HepG2 (cell line): Measurements from ENCODE around the gene CLDN16. TPM values are rescaled to one million over a fixed set of nuclear protein-coding genes. Genes with fewer than 3 reads are reported as not detected.

Experiments used
- ATAC-seq: fragments of 200-7000 bp; cut with Tn5 transposase; 3 replicates; pipeline ENCODE4 v1.9.1; 2020; ENCODE audit warnings: mild to moderate bottlenecking, moderate library complexity
- BruUV-seq: library from RNA; stranded (reverse); fragments of 400-500 nt; replicated peaks from 2 replicates; lab custom pipeline; 2021; lab: Mats Ljungman, UMichigan
- CTCF ChIA-PET: fragments of 300-600 bp; formaldehyde crosslinking; extraction: SDS; loops from one replicate; lab custom pipeline; 2021; ENCODE audit warnings: low total read pairs, inconsistent platforms, low intra/inter-chr PET ratio; lab: Yijun Ruan, JAX
- POLR2A ChIA-PET: fragments of 350-600 bp; sonication (Branson Sonifier 250); formaldehyde crosslinking; loops from one replicate; lab custom pipeline; 2020; ENCODE audit warnings: antibody characterized with exemption, inconsistent platforms; lab: Yijun Ruan, JAX
- DNase-seq: peaks from one replicate; pipeline ENCODE4 v3.0.0-alpha.2; 2015; ENCODE audit warnings: low spot score
- FAIRE-seq: peaks from 3 replicates; lab custom pipeline; 2011; peaks lifted over from hg19 to GRCh38; lab: Jason Lieb, UNC
- H2AFZ ChIP-seq: one replicate; pipeline ENCODE4 v1.6.1; 2011; ENCODE audit warnings: low read length, inconsistent platforms
- H3K27ac ChIP-seq: fragments of 300-600 bp; 3 replicates; pipeline ENCODE4 v1.8.0; 2011; ENCODE audit warnings: mixed run types, mild to moderate bottlenecking, mixed read lengths, low read length, inconsistent platforms; ENCODE audit not compliant: insufficient read depth; ENCODE audit errors: extremely low read length
- H3K27me3 ChIP-seq, 2 experiments: fragments of 200-600 bp in 1 of 2; 2 replicates in 1 of 2; 3 replicates in 1 of 2; pipeline versions ENCODE4 v1.6.0 to v1.8.0; 2011; ENCODE audit warnings: low read length in 2 of 2, mild to moderate bottlenecking in 2 of 2, moderate library complexity in 2 of 2, inconsistent platforms in 1 of 2; ENCODE audit not compliant: insufficient read depth in 2 of 2, control insufficient read depth in 1 of 2
- H3K36me3 ChIP-seq, 2 experiments: fragments of 200-600 bp in 1 of 2; replicated peaks in 1 of 2; 2 replicates in 1 of 2; 3 replicates in 1 of 2; pipeline versions ENCODE4 v1.5.1 to v1.8.0; 2011; ENCODE audit warnings: low read length in 2 of 2, inconsistent platforms in 1 of 2; ENCODE audit not compliant: insufficient read depth in 2 of 2, control insufficient read depth in 1 of 2
- H3K4me1 ChIP-seq: 2 replicates; pipeline ENCODE4 v1.5.1; 2012; ENCODE audit warnings: low read length, inconsistent platforms; ENCODE audit not compliant: insufficient read depth
- H3K4me2 ChIP-seq: 2 replicates; pipeline ENCODE4 v1.6.0; 2011; ENCODE audit warnings: low read depth, low read length, inconsistent platforms
- H3K4me3 ChIP-seq, 3 experiments: fragments of 200-600 bp in 1 of 3; sonication (generic), shearing (Covaris generic) in 1 of 3; replicated peaks in 1 of 3; 2 replicates each; pipeline ENCODE4 v1.5.1; 2011 to 2016; ENCODE audit warnings: low read length in 3 of 3, inconsistent platforms in 2 of 3, low read depth in 2 of 3, mild to moderate bottlenecking in 2 of 3, control low read depth in 1 of 3, mixed read lengths in 1 of 3; ENCODE audit not compliant: insufficient read depth in 1 of 3
- H3K79me2 ChIP-seq: one replicate; pipeline ENCODE4 v1.6.1; 2011; ENCODE audit warnings: low read length, inconsistent platforms; ENCODE audit not compliant: insufficient read depth
- H3K9ac ChIP-seq: 2 replicates; pipeline ENCODE4 v1.6.0; 2011; ENCODE audit warnings: mild to moderate bottlenecking, low read depth, low read length, inconsistent platforms; ENCODE audit not compliant: insufficient read depth
- H3K9me3 ChIP-seq: 2 replicates; pipeline ENCODE4 v1.5.1; 2012; ENCODE audit warnings: mild to moderate bottlenecking, low read length
- H4K20me1 ChIP-seq: 2 replicates; pipeline ENCODE4 v1.6.0; 2011; ENCODE audit warnings: inconsistent platforms, mild to moderate bottlenecking, low read length, moderate library complexity; ENCODE audit not compliant: insufficient read depth
- ARID5B ChIP-seq: IDR thresholded peaks from 2 replicates; pipeline ENCODE4 v1.4.0; 2020; ENCODE audit warnings: mild to moderate bottlenecking, missing genetic modification reagents
- GATA4 ChIP-seq: sonication (generic); IDR thresholded peaks from 2 replicates; pipeline ENCODE4 v1.6.1; 2016; ENCODE audit warnings: antibody characterized with exemption, low read depth, borderline replicate concordance
- GATAD1 ChIP-seq: IDR thresholded peaks from 2 replicates; pipeline ENCODE4 v1.6.1; 2016; ENCODE audit warnings: missing genetic modification reagents, missing compliant biosample characterization
- MAFK ChIP-seq, 2 experiments: IDR thresholded peaks in 1 of 2; conservative IDR thresholded peaks in 1 of 2; 2 replicates each; pipeline ENCODE4 v1.6.1; 2011; ENCODE audit warnings: improper control_type of control experiment in 2 of 2, low read length in 2 of 2
- MXI1 ChIP-seq: IDR thresholded peaks from 3 replicates; pipeline ENCODE4 v1.6.1; 2012; ENCODE audit warnings: low read depth, low read length, inconsistent platforms, borderline replicate concordance
- PPARG ChIP-seq: conservative IDR thresholded peaks from 2 replicates; pipeline ENCODE4 v1.6.1; 2016; ENCODE audit warnings: missing biosample characterization, missing genetic modification reagents
- RORA ChIP-seq: sonication (generic); formaldehyde crosslinking; IDR thresholded peaks from 2 replicates; pipeline ENCODE4 v1.5.0; 2020; ENCODE audit warnings: mild to moderate bottlenecking, missing genetic modification reagents, moderate library complexity
- SOX13 ChIP-seq, 3 experiments: fragments of 450-650 bp in 1 of 3; sonication (generic) in 1 of 3; formaldehyde crosslinking in 1 of 3; IDR thresholded peaks in 2 of 3; conservative IDR thresholded peaks in 1 of 3; 2 replicates each; pipeline versions ENCODE4 v1.5.0 to v1.6.1; 2016 to 2020; ENCODE audit warnings: antibody characterized with exemption in 1 of 3, mild to moderate bottlenecking in 1 of 3, missing compliant biosample characterization in 1 of 3, missing genetic modification reagents in 1 of 3, moderate library complexity in 1 of 3
- SOX5 ChIP-seq: IDR thresholded peaks from 2 replicates; pipeline ENCODE4 v1.6.1; 2016; ENCODE audit warnings: borderline replicate concordance
- WGBS: methylation state at CpG from one replicate; pipeline ENCODE4 v1.1.6; 2017; ENCODE audit warnings: low lambda C conversion rate; 5-methylcytosine and 5-hydroxymethylcytosine counted together
- in situ Hi-C: cut with HindIII; loops from 2 replicates; pipeline ENCODE4 v1.10.0; 2017; ENCODE audit warnings: low pct_unique_long_range_greater_than_20kb; ENCODE audit not compliant: extremely low pct_ligation_motif_present
- intact Hi-C: fragments of 100-400 bp; cut with micrococcal nuclease; formaldehyde crosslinking; loops from one replicate; pipeline ENCODE4 v1.10.0; 2022; ENCODE audit not compliant: unreplicated experiment
- polyA plus RNA-seq, 8 experiments: library from polyadenylated mRNA; depleted of rRNA in 3 of 8; stranded (reverse) in 7 of 8; unstranded in 1 of 8; fragments of >200 nt; fragmentation: Illumina TruSeq in 4 of 8; extraction: Trizol in 4 of 8; gene quantifications; 2 replicates each; pipeline versions ENCODE4 v1.2.1 to v1.2.3, GENCODE V29; 2011 to 2016; ENCODE audit warnings: low read depth in 4 of 8, missing spikeins in 1 of 8, mixed read lengths in 1 of 8; ENCODE audit not compliant: insufficient read depth in 1 of 8
- total RNA-seq, 5 experiments: library from RNA; depleted of rRNA; stranded (reverse); fragments of >200 nt; fragmentation: Illumina TruSeq; extraction: Trizol; gene quantifications; 2 replicates each; pipeline ENCODE4 v1.2.3, GENCODE V29; 2016; ENCODE audit warnings: low read depth in 1 of 5
- TF ChIP-seq, protein P1 (sequence below), 2 experiments: fragments of 450-650 bp in 1 of 2; sonication (generic) in 1 of 2; formaldehyde crosslinking; IDR thresholded peaks; 2 replicates each; pipeline versions ENCODE4 v1.5.0 to v1.8.0; 2020 to 2022; ENCODE audit warnings: mild to moderate bottlenecking in 1 of 2, missing genetic modification reagents in 1 of 2

CLDN16 gene
- total and polyA plus RNA-seq, 2 of the 13 experiments (the other 11 are each of a cell fraction or from before 2014, with no cell fraction given), result 0.13 to 0.24 TPM

DNA sequence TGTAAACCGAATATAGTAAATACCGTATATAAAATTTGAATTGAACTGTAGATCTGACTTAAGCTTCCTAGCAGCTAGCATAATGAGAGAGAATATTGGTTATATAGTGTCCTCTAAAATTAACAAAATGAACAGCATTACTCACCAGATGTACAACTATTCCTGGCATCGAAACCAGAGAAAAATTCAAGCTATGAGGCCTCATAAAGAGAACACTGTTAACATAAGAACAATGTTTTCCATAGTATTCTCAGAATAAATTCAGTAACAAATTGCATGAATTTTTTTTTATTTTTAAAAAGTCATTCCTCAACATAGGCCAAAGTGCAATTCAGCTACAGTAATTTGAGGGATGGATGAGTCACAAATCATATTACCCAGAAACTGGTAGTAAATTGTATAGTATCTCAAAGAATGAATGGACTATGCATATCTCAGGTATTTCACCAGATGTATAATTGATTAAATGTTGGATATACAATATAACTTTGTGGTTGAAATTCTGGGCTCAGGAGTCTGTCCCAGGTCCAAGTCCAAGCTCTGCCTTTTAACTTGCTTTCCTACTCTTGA is 56.7 kb downstream of the CLDN16 start (continued):
- TF ChIP-seq, protein P1, sequence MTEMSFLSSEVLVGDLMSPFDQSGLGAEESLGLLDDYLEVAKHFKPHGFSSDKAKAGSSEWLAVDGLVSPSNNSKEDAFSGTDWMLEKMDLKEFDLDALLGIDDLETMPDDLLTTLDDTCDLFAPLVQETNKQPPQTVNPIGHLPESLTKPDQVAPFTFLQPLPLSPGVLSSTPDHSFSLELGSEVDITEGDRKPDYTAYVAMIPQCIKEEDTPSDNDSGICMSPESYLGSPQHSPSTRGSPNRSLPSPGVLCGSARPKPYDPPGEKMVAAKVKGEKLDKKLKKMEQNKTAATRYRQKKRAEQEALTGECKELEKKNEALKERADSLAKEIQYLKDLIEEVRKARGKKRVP (CRISPR knock-in tag; IDR thresholded peaks at IDR 0.05), result no peak

GRCh38 chr3:190446573-190447279 is 58.8 kb downstream of the CLDN16 start:
- POLR2A ChIA-PET, result no interaction called here
- Histone ChIP-seq H3K4me1 (peaks cover 19% of the 10 kb centered on the region), H3K4me3 (no peak overlapping the region), H2AFZ (no peak overlapping the region), H3K79me2 (no peaks in the 10 kb centered on the region), H3K36me3 (no peaks in the 10 kb centered on the region), H3K27me3 (no peaks in the 10 kb centered on the region), H4K20me1 (no peaks in the 10 kb centered on the region), H3K4me2 (no peak overlapping the region), H3K9ac (no peak overlapping the region), H3K9me3 (no peaks in the 10 kb centered on the region), H3K27ac (no peak overlapping the region)
- DNase-seq (no peak), FAIRE-seq (no peak), ATAC-seq (no peak; the same call in 2 of the 3 replicates)
- peak; percentile 69 for TF ChIP-seq ARID5B
- TF ChIP-seq MXI1, result no peak
- TF ChIP-seq RORA, result no peak
- TF ChIP-seq SOX13 (IDR thresholded peaks at IDR 0.05), result no peak
- TF ChIP-seq SOX13 (CRISPR knock-in tag; conservative IDR thresholded peaks at IDR 0.05 in 1 of 2, IDR thresholded peaks at IDR 0.05 in 1 of 2), result 0 out of 4 replicates have a peak, but pooled peaks of 1 of the 2 experiments have one; percentile 21
- peak; percentile 13 to 48; a peak in 2 of 4 replicates for TF ChIP-seq MAFK (conservative IDR thresholded peaks at IDR 0.05 in 1 of 2, IDR thresholded peaks at IDR 0.05 in 1 of 2; ENCODE audit: low read length in 2 of 2)
- peak; percentile 14; the same call in 1 of the 2 replicates for TF ChIP-seq SOX5
- peak; percentile 80 for TF ChIP-seq PPARG (CRISPR knock-in tag)
- TF ChIP-seq GATA4, result peak; percentile 94; the same call in 1 of the 2 replicates
- TF ChIP-seq GATAD1 (CRISPR knock-in tag), result no peak
- intact Hi-C loops, result no loop called here
- no TSS peak for BruUV-seq
- CTCF ChIA-PET, result no interaction called here
- in situ Hi-C loops, result no loop called here
- 26% methylated on average over 6 of the region's 6 CpGs for WGBS
